BE2C (cell line): ENCODE measurements around the gene DENND1A.

Source experiments
- DNase-seq: peaks from one replicate; pipeline ENCODE4 v3.0.0-alpha.2; 2020
- H3K27me3 ChIP-seq: fragments of 250-450 bp; sonication (Bioruptor Pico); 2 replicates; pipeline ENCODE4 v1.5.1; 2020; ENCODE audit warnings: mild to moderate bottlenecking
- H3K36me3 ChIP-seq: fragments of 250-450 bp; sonication (Bioruptor Pico); 2 replicates; pipeline ENCODE4 v1.5.1; 2020; ENCODE audit warnings: mild to moderate bottlenecking
- H3K4me1 ChIP-seq: fragments of 250-450 bp; sonication (Bioruptor Pico); 2 replicates; pipeline ENCODE4 v1.5.1; 2020
- H3K4me3 ChIP-seq: 2 replicates; pipeline ENCODE4 v1.5.1; 2011; ENCODE audit warnings: low read depth, low read length
- H3K9me3 ChIP-seq: fragments of 250-450 bp; sonication (Bioruptor Pico); 2 replicates; pipeline ENCODE4 v1.5.1; 2020
- CTCF ChIP-seq: IDR thresholded peaks from 2 replicates; pipeline ENCODE4 v1.5.1; 2012; ENCODE audit warnings: mild to moderate bottlenecking, low read depth, low read length

The DENND1A gene

GRCh38 chr9:123414204-123414603 is 515.7 kb downstream of the DENND1A start:
- Histone ChIP-seq H3K4me1 (no peaks in the 10 kb centered on the region), H3K9me3 (no peaks in the 10 kb centered on the region), H3K4me3 (no peak overlapping the region), H3K36me3 (no peaks in the 10 kb centered on the region), H3K27me3 (no peaks in the 10 kb centered on the region)
- DNase-seq: no peak
- TF ChIP-seq CTCF: no peak

GRCh38 chr9:123412171-123412820 is 517.6 kb downstream of the DENND1A start:
- H3K9me3 ChIP-seq: no peaks in the 10 kb centered on the region
- no peak for TF ChIP-seq CTCF
- no peaks in the 10 kb centered on the region for H3K27me3 ChIP-seq
- DNase-seq: no peak
- H3K4me3 ChIP-seq: no peak overlapping the region
- H3K4me1 ChIP-seq: peaks cover 3% of the 10 kb centered on the region
- no peaks in the 10 kb centered on the region for H3K36me3 ChIP-seq

GRCh38 chr9:123411636-123412035 is 518.3 kb downstream of the DENND1A start:
- no peak overlapping the region for H3K4me3 ChIP-seq
- H3K9me3 ChIP-seq: no peaks in the 10 kb centered on the region
- H3K4me1 ChIP-seq: peaks cover 7% of the 10 kb centered on the region
- H3K27me3 ChIP-seq: no peaks in the 10 kb centered on the region
- DNase-seq: no peak
- no peaks in the 10 kb centered on the region for H3K36me3 ChIP-seq
- TF ChIP-seq CTCF: no peak

- H3K36me3 ChIP-seq: no peaks in the 10 kb centered on the region
- DNase-seq: no peak
- no peaks in the 10 kb centered on the region for H3K9me3 ChIP-seq
- TF ChIP-seq CTCF: no peak
- H3K4me1 ChIP-seq: peaks cover 11% of the 10 kb centered on the region
- H3K27me3 ChIP-seq: no peaks in the 10 kb centered on the region
- no peak overlapping the region for H3K4me3 ChIP-seq
These were observed 518.7 kb downstream of the DENND1A start for GRCh38 chr9:123411191-123411590.

GRCh38 chr9:123410281-123410910 is 519.5 kb downstream of the DENND1A start:
- no peak for TF ChIP-seq CTCF
- Histone ChIP-seq H3K4me3 (no peak overlapping the region), H3K27me3 (no peaks in the 10 kb centered on the region), H3K9me3 (no peaks in the 10 kb centered on the region), H3K4me1 (peaks cover 11% of the 10 kb centered on the region), H3K36me3 (no peaks in the 10 kb centered on the region)
- no peak for DNase-seq

GRCh38 chr9:123408313-123409262 is 521.3 kb downstream of the DENND1A start:
- H3K27me3 ChIP-seq: no peaks in the 10 kb centered on the region
- H3K4me1 ChIP-seq: peaks cover 11% of the 10 kb centered on the region
- H3K9me3 ChIP-seq: no peaks in the 10 kb centered on the region
- no peak for DNase-seq
- H3K4me3 ChIP-seq: no peak overlapping the region
- H3K36me3 ChIP-seq: no peaks in the 10 kb centered on the region
- TF ChIP-seq CTCF: no peak
